Keratinocyte (primary cell): ENCODE measurements around the gene ANKRD28. TPM values are rescaled to one million over a fixed set of nuclear protein-coding genes. Genes with fewer than 3 reads are reported as not detected.

ENCODE experiments used
- DNase-seq: peaks from one replicate; pipeline ENCODE4 v3.0.0-alpha.2; 2011; ENCODE audit warnings: low read depth, missing footprints, low spot score
- FAIRE-seq: peaks from 2 replicates; lab custom pipeline; 2011; peaks lifted over from hg19 to GRCh38; lab: Jason Lieb, UNC
- H2AFZ ChIP-seq: 2 replicates; pipeline ENCODE4 v1.6.0; 2012; ENCODE audit warnings: low read length, control low read depth, inconsistent platforms; ENCODE audit not compliant: control insufficient read depth
- H3K27ac ChIP-seq: 2 replicates; pipeline ENCODE4 v1.5.1; 2011; ENCODE audit warnings: low read length; ENCODE audit not compliant: control insufficient read depth, insufficient read depth
- H3K27me3 ChIP-seq: 3 replicates; pipeline ENCODE4 v1.6.0; 2011; ENCODE audit warnings: low read length; ENCODE audit not compliant: control insufficient read depth, insufficient read depth; ENCODE audit errors: extremely low read depth
- H3K36me3 ChIP-seq, 2 experiments: 2 replicates in 1 of 2; 3 replicates in 1 of 2; pipeline ENCODE4 v1.5.1; 2011; ENCODE audit warnings: low read length in 2 of 2, mild to moderate bottlenecking in 1 of 2; ENCODE audit not compliant: control insufficient read depth in 2 of 2, insufficient read depth in 2 of 2; ENCODE audit errors: extremely low read depth in 1 of 2
- H3K4me1 ChIP-seq: 3 replicates; pipeline ENCODE4 v1.5.1; 2011; ENCODE audit warnings: low read length; ENCODE audit not compliant: control insufficient read depth, insufficient read depth; ENCODE audit errors: extremely low read depth
- H3K4me2 ChIP-seq: 3 replicates; pipeline ENCODE4 v1.6.0; 2011; ENCODE audit warnings: low read depth, low read length; ENCODE audit not compliant: control insufficient read depth, insufficient read depth; ENCODE audit errors: extremely low read depth
- H3K4me3 ChIP-seq, 3 experiments: fragments of 200-600 bp in 1 of 3; sonication (generic) in 1 of 3; 2 replicates in 2 of 3; 3 replicates in 1 of 3; pipeline ENCODE4 v1.5.1; 2011 to 2016; ENCODE audit warnings: low read length in 3 of 3, mild to moderate bottlenecking in 3 of 3, control low read depth in 2 of 3, inconsistent platforms in 1 of 3, low read depth in 1 of 3, mixed read lengths in 1 of 3, mixed run types in 1 of 3, moderate library complexity in 1 of 3; ENCODE audit not compliant: control insufficient read depth in 2 of 3, insufficient read depth in 2 of 3; ENCODE audit errors: extremely low read depth in 1 of 3
- H3K79me2 ChIP-seq: 2 replicates; pipeline ENCODE4 v1.6.0; 2012; ENCODE audit warnings: low read length; ENCODE audit not compliant: control insufficient read depth, insufficient read depth
- H3K9ac ChIP-seq: 3 replicates; pipeline ENCODE4 v1.6.0; 2011; ENCODE audit warnings: low read length; ENCODE audit not compliant: control insufficient read depth, insufficient read depth; ENCODE audit errors: extremely low read depth
- H3K9me1 ChIP-seq: 3 replicates; pipeline ENCODE4 v1.6.0; 2011; ENCODE audit warnings: low read length; ENCODE audit not compliant: control insufficient read depth, insufficient read depth; ENCODE audit errors: extremely low read depth
- H3K9me3 ChIP-seq: 2 replicates; pipeline ENCODE4 v1.5.1; 2012; ENCODE audit warnings: low read depth, low read length; ENCODE audit not compliant: control insufficient read depth
- H4K20me1 ChIP-seq: 3 replicates; pipeline ENCODE4 v1.6.0; 2011; ENCODE audit warnings: low read length; ENCODE audit not compliant: control insufficient read depth, insufficient read depth; ENCODE audit errors: extremely low read depth
- EZH2 ChIP-seq: IDR thresholded peaks from one replicate; pipeline ENCODE4 v1.6.1; 2012; ENCODE audit warnings: inconsistent platforms, mild to moderate bottlenecking, low read length, moderate library complexity
- dilution Hi-C: fragments of 300-500 bp; cut with MboI; formaldehyde crosslinking; loops from one replicate; pipeline ENCODE4 v1.7.0; 2020; ENCODE audit warnings: low sequenced_read_pairs; ENCODE audit not compliant: extremely low pct_ligation_motif_present
- polyA plus RNA-seq, 5 experiments: library from polyadenylated mRNA; depleted of rRNA in 3 of 5; stranded (reverse) in 3 of 5; stranded (forward) in 1 of 5; unstranded in 1 of 5; fragments of >200 nt; gene quantifications; 1 replicate in 1 of 5; 2 replicates in 3 of 5; 3 replicates in 1 of 5; pipeline versions ENCODE4 v1.2.1 to v1.2.3, GENCODE V29; 2011 to 2012; ENCODE audit warnings: missing spikeins in 2 of 5, low read depth in 1 of 5, low replicate concordance in 1 of 5
- TF ChIP-seq, protein P1 (sequence below), 3 experiments: IDR thresholded peaks in 1 of 3; conservative IDR thresholded peaks in 1 of 3; optimal IDR thresholded peaks in 1 of 3; 2 replicates in 2 of 3; 3 replicates in 1 of 3; pipeline versions ENCODE3 to v1.5.1; 2011; ENCODE audit warnings: low read length in 3 of 3, mild to moderate bottlenecking in 3 of 3, moderate library complexity in 2 of 3, control low read depth in 1 of 3, inconsistent platforms in 1 of 3; ENCODE audit not compliant: insufficient read depth in 2 of 3; ENCODE audit errors: extremely low read depth in 1 of 3

Gene ANKRD28
- polyA plus RNA-seq, 1 donor (not counting 4 experiments of a cell fraction or from before 2014, with no cell fraction given): 32.7 TPM

DNA sequence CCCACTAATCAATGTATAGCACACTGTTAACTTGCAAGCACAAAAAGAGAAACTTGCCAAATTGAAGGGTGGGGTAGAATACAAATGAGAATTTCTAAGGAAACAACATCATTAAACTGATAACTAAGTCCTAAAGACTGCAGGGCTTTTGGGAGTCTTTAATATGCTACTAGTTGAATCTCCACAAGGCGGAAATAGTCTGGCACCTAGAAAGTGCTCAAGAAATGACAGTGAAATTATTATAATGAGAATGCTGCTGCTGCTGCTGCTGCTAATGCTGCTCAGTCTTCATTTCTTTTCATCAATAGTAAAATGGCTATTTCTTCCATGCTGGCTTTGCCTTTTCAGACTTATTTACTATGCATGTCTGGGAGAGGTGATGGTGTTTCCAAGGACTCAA, 104.4 kb downstream of the ANKRD28 start:
- H3K9me3 ChIP-seq: no peaks in the 10 kb centered on the region
- no peaks in the 10 kb centered on the region for H3K27me3 ChIP-seq
- FAIRE-seq: no peak
- no peaks in the 10 kb centered on the region for H3K9me1 ChIP-seq
- no peaks in the 10 kb centered on the region for H3K79me2 ChIP-seq
- no peak overlapping the region for H3K4me2 ChIP-seq
- dilution Hi-C loops: no loop called here
- no peaks in the 10 kb centered on the region for H4K20me1 ChIP-seq
- peaks cover 5 to 7% of the 10 kb centered on the region in 2 experiments for H3K36me3 ChIP-seq
- DNase-seq: no peak
- H3K27ac ChIP-seq: no peak overlapping the region
- no peak overlapping the region for H2AFZ ChIP-seq
- TF ChIP-seq, protein P1, sequence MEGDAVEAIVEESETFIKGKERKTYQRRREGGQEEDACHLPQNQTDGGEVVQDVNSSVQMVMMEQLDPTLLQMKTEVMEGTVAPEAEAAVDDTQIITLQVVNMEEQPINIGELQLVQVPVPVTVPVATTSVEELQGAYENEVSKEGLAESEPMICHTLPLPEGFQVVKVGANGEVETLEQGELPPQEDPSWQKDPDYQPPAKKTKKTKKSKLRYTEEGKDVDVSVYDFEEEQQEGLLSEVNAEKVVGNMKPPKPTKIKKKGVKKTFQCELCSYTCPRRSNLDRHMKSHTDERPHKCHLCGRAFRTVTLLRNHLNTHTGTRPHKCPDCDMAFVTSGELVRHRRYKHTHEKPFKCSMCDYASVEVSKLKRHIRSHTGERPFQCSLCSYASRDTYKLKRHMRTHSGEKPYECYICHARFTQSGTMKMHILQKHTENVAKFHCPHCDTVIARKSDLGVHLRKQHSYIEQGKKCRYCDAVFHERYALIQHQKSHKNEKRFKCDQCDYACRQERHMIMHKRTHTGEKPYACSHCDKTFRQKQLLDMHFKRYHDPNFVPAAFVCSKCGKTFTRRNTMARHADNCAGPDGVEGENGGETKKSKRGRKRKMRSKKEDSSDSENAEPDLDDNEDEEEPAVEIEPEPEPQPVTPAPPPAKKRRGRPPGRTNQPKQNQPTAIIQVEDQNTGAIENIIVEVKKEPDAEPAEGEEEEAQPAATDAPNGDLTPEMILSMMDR (optimal IDR thresholded peaks at IDR 0.05 in 1 of 3, IDR thresholded peaks at IDR 0.05 in 1 of 3, conservative IDR thresholded peaks at IDR 0.05 in 1 of 3; ENCODE audit: extremely low read depth in 1 of 3, insufficient read depth in 2 of 3, low read length in 3 of 3): no peak
- no peak for TF ChIP-seq EZH2
- H3K4me1 ChIP-seq: no peaks in the 10 kb centered on the region
- no peak overlapping the region for H3K4me3 ChIP-seq
- H3K9ac ChIP-seq: no peak overlapping the region

- no peaks in the 10 kb centered on the region for H3K4me1 ChIP-seq
- H3K9me1 ChIP-seq: no peaks in the 10 kb centered on the region
- dilution Hi-C loops: no loop called here
- no peak overlapping the region for H3K9ac ChIP-seq
- H3K9me3 ChIP-seq: no peaks in the 10 kb centered on the region
- no peak overlapping the region for H2AFZ ChIP-seq
- no peaks in the 10 kb centered on the region for H3K27me3 ChIP-seq
- no peak overlapping the region for H3K4me2 ChIP-seq
- no peaks in the 10 kb centered on the region for H4K20me1 ChIP-seq
- peaks cover 7 to 8% of the 10 kb centered on the region in 2 experiments for H3K36me3 ChIP-seq
- FAIRE-seq (no peak), DNase-seq (no peak)
- H3K79me2 ChIP-seq: no peaks in the 10 kb centered on the region
- TF ChIP-seq, protein P1 (optimal IDR thresholded peaks at IDR 0.05 in 1 of 3, IDR thresholded peaks at IDR 0.05 in 1 of 3, conservative IDR thresholded peaks at IDR 0.05 in 1 of 3; ENCODE audit: extremely low read depth in 1 of 3, insufficient read depth in 2 of 3, low read length in 3 of 3): no peak
- H3K4me3 ChIP-seq: no peak overlapping the region
- H3K27ac ChIP-seq: no peak overlapping the region
Measured at GRCh38 chr3:15690748-15691147, 107.0 kb downstream of the ANKRD28 start.
